Thyroid gland (tissue), 4 donors: ENCODE results near the gene DKC1. TPM values are rescaled to one million over a fixed set of nuclear protein-coding genes. Genes with fewer than 3 reads are reported as not detected.

Experiments used
- DNase-seq, 2 donors: peaks; one replicate each; pipeline ENCODE4 v3.0.0-alpha.2; 2019
- H3K27ac ChIP-seq, 3 donors: fragments of 200-600 bp; sonication (generic); 1 replicate in 2 of 3; 2 replicates in 1 of 3; pipeline ENCODE4 v1.5.1; 2016 to 2019; ENCODE audit warnings: mild to moderate bottlenecking in 1 of 3, moderate library complexity in 1 of 3
- H3K27me3 ChIP-seq: fragments of 200-600 bp; sonication (generic); one replicate; pipeline ENCODE4 v1.5.1; 2019
- H3K36me3 ChIP-seq, 2 donors: fragments of 200-600 bp; sonication (generic); one replicate each; pipeline ENCODE4 v1.5.1; 2016 to 2019
- H3K4me1 ChIP-seq, 2 donors: fragments of 200-600 bp; sonication (generic); one replicate each; pipeline ENCODE4 v1.5.1; 2017 to 2019
- H3K4me3 ChIP-seq, 3 donors: fragments of 200-600 bp; sonication (generic); replicated peaks in 1 of 3; 1 replicate in 2 of 3; 2 replicates in 1 of 3; pipeline ENCODE4 v1.5.1; 2016; ENCODE audit warnings: mild to moderate bottlenecking in 1 of 3
- H3K9me3 ChIP-seq: fragments of 200-600 bp; sonication (generic); one replicate; pipeline ENCODE4 v1.5.1; 2017
- CTCF ChIP-seq, 6 experiments: fragments of 200-600 bp in 3 of 6; fragments of 450-650 bp in 3 of 6; sonication (generic) in 3 of 6; IDR thresholded peaks; one replicate each; pipeline ENCODE4 v1.5.1; 2016 to 2019; ENCODE audit warnings: antibody characterized with exemption in 6 of 6, mild to moderate bottlenecking in 2 of 6, inconsistent platforms in 1 of 6, moderate library complexity in 1 of 6
- POLR2A ChIP-seq, 2 donors: fragments of 450-650 bp; IDR thresholded peaks; one replicate each; pipeline ENCODE4 v1.6.1; 2017; ENCODE audit warnings: antibody characterized with exemption in 2 of 2, mild to moderate bottlenecking in 2 of 2, moderate library complexity in 1 of 2
- WGBS, 2 donors: methylation state at CpG; one replicate each; pipeline ENCODE4 v1.1.5; 2017; 5-methylcytosine and 5-hydroxymethylcytosine counted together
- intact Hi-C: fragments of 100-400 bp; cut with DNase I; formaldehyde crosslinking; loops from one replicate; pipeline ENCODE4 v1.15.1; 2023
- total RNA-seq, 4 donors: library from RNA; depleted of rRNA; stranded (reverse); fragments of >200 nt; gene quantifications; one replicate each; pipeline ENCODE4 v1.2.3, GENCODE V29; 2016

The DKC1 gene
- total RNA-seq, 4 donors from 2014 or later: 33.8 to 41.5 (median 35.2) TPM

- peaks cover 29 to 39% of the 10 kb centered on the region in 2 donors for H3K4me1 ChIP-seq
- intact Hi-C loops: no loop called here
- H3K27me3 ChIP-seq: no peaks in the 10 kb centered on the region
- peak; percentile 70 to 74 for DNase-seq
- no peak for TF ChIP-seq CTCF (IDR thresholded peaks at IDR 0.05)
- no peak for TF ChIP-seq POLR2A (IDR thresholded peaks at IDR 0.05)
- H3K27ac ChIP-seq: peak overlapping the region; percentile 67 to 79 (median 76)
- H3K4me3 ChIP-seq: no peak overlapping the region
- no peaks in the 10 kb centered on the region for H3K36me3 ChIP-seq
- no peaks in the 10 kb centered on the region for H3K9me3 ChIP-seq
- 47 to 58% methylated on average over 4 to 7 of the region's 7 CpGs for WGBS, 2 donors
These were observed 26.8 kb upstream of the DKC1 start for GRCh38 chrX:154735695-154736393.

DNA sequence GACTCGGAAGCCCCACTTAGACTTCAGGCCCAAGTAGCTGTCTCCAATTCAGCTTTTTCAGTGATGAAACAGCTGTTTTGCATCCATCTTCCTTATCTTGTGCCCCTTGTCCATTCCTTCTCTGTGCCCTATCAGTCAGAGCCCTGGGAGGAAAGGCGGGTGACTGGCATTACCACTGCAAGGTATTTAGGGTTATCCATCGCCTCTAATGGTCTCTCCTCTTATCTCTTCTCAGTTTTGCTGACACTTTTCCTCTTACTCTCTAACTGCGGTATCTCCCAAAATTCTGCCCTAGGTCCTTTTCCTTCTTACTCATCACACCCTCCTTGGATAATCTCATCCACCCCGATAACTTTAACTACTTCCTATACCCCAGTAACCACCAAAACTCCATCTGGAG lies 25.5 kb upstream of the DKC1 start:
- intact Hi-C loops: no loop called here
- no peaks in the 10 kb centered on the region for H3K27me3 ChIP-seq
- H3K27ac ChIP-seq: no peak overlapping the region
- peaks cover 22 to 27% of the 10 kb centered on the region in 2 donors for H3K4me1 ChIP-seq
- DNase-seq: no peak
- TF ChIP-seq POLR2A (IDR thresholded peaks at IDR 0.05): no peak
- no peaks in the 10 kb centered on the region for H3K36me3 ChIP-seq
- 92 to 96% methylated on average over 5 of the region's 5 CpGs for WGBS, 2 donors
- no peak overlapping the region for H3K4me3 ChIP-seq
- no peaks in the 10 kb centered on the region for H3K9me3 ChIP-seq

GRCh38 chrX:154738011-154738738 lies 24.5 kb upstream of the DKC1 start:
- peaks cover 16 to 27% of the 10 kb centered on the region in 2 donors for H3K4me1 ChIP-seq
- H3K27ac ChIP-seq: no peak overlapping the region
- H3K27me3 ChIP-seq: no peaks in the 10 kb centered on the region
- H3K4me3 ChIP-seq: no peak overlapping the region
- intact Hi-C loops: no loop called here
- no peak for DNase-seq
- no peak for TF ChIP-seq POLR2A (IDR thresholded peaks at IDR 0.05)
- no peak for TF ChIP-seq CTCF (IDR thresholded peaks at IDR 0.05)
- H3K9me3 ChIP-seq: no peaks in the 10 kb centered on the region
- no peaks in the 10 kb centered on the region for H3K36me3 ChIP-seq
- WGBS, 2 donors: 61 to 72% methylated on average over 7 to 8 of the region's 8 CpGs

- H3K4me3 ChIP-seq: no peak overlapping the region
- WGBS, 2 donors: 85 to 88% methylated on average over 2 of the region's 2 CpGs
- intact Hi-C loops: no loop called here
- H3K36me3 ChIP-seq: no peaks in the 10 kb centered on the region
- DNase-seq: no peak
- no peaks in the 10 kb centered on the region for H3K9me3 ChIP-seq
- H3K27ac ChIP-seq: no peak overlapping the region
- no peaks in the 10 kb centered on the region for H3K27me3 ChIP-seq
- peaks cover 0 to 15% of the 10 kb centered on the region in 2 donors for H3K4me1 ChIP-seq
- TF ChIP-seq CTCF (IDR thresholded peaks at IDR 0.05) (no peak), POLR2A (IDR thresholded peaks at IDR 0.05) (no peak)
These were observed 22.7 kb upstream of the DKC1 start for GRCh38 chrX:154739952-154740465.

- TF ChIP-seq POLR2A (IDR thresholded peaks at IDR 0.05) (no peak), CTCF (IDR thresholded peaks at IDR 0.05) (no peak)
- intact Hi-C loops: no loop called here
- no peaks in the 10 kb centered on the region for H3K4me1 ChIP-seq
- no peaks in the 10 kb centered on the region for H3K36me3 ChIP-seq
- H3K27ac ChIP-seq: no peak overlapping the region
- H3K27me3 ChIP-seq: no peaks in the 10 kb centered on the region
- DNase-seq: no peak
- H3K9me3 ChIP-seq: no peaks in the 10 kb centered on the region
- no peak overlapping the region for H3K4me3 ChIP-seq
These were observed 20.1 kb upstream of the DKC1 start for GRCh38 chrX:154742613-154743012.
